PC-3 (cell line): ENCODE data around the gene SNX20.

Experiments used
- EZH2 ChIP-seq: fragments of 300-600 bp; sonication (generic); IDR thresholded peaks from one replicate; pipeline ENCODE4 v1.6.1; 2017; ENCODE audit warnings: antibody characterized with exemption, mild to moderate bottlenecking, low read length; ENCODE audit not compliant: unreplicated experiment
- TF ChIP-seq, protein P1 (sequence below): fragments of 300-600 bp; sonication (generic); conservative IDR thresholded peaks from 2 replicates; pipeline ENCODE4 v1.5.1; 2017; ENCODE audit warnings: antibody characterized with exemption, low read depth, mild to moderate bottlenecking, low read length

DNA sequence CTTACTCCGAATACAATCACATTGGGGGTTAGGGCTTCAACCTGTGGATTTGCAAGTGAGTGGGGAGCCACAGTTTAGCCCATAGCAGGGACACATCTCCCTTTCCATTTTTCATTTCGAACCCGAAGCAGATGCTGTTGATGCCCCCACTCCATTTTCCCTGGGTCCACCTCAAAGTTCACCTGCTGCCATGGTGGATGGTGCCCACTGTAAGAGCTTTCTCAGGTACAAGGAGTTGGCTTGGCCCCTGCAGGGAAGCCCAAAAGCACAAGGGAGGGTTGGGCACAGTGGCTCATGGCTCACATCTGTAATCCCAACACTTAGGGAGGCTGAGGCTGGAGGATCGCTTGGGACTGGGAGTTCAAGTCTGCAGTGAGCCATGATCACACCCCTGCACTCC, 51.8 kb downstream of the SNX20 start:
- TF ChIP-seq, protein P1, sequence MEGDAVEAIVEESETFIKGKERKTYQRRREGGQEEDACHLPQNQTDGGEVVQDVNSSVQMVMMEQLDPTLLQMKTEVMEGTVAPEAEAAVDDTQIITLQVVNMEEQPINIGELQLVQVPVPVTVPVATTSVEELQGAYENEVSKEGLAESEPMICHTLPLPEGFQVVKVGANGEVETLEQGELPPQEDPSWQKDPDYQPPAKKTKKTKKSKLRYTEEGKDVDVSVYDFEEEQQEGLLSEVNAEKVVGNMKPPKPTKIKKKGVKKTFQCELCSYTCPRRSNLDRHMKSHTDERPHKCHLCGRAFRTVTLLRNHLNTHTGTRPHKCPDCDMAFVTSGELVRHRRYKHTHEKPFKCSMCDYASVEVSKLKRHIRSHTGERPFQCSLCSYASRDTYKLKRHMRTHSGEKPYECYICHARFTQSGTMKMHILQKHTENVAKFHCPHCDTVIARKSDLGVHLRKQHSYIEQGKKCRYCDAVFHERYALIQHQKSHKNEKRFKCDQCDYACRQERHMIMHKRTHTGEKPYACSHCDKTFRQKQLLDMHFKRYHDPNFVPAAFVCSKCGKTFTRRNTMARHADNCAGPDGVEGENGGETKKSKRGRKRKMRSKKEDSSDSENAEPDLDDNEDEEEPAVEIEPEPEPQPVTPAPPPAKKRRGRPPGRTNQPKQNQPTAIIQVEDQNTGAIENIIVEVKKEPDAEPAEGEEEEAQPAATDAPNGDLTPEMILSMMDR, result no peak
- no peak for TF ChIP-seq EZH2
